Measurements from ENCODE around the gene MAP6.

GRCh38 chr11:75653532-75653931, 15.3 kb downstream of the MAP6 start:
- TF ChIP-seq CTCF (IDR thresholded peaks at IDR 0.05) = no peak
- TF ChIP-seq POLR2A (IDR thresholded peaks at IDR 0.05) = no peak
